ENCODE data around the gene PLSCR5. TPM values are rescaled to one million over a fixed set of nuclear protein-coding genes. Genes with fewer than 3 reads are reported as not detected.

Gene PLSCR5
- total RNA-seq, 1 experiment from 2014 or later = not detected

GRCh38 chr3:146625186-146625775, 20.1 kb upstream of the PLSCR5 start:
- in situ Hi-C loops (cut with HindIII; ENCODE audit: low pct_unique_long_range_greater_than_20kb, low sequenced_read_pairs) = no loop called here
- peak overlapping the region; percentile 14; the same call in 1 of the 2 replicates for H3K27ac ChIP-seq (ENCODE audit: low read length)

GRCh38 chr3:146621723-146622122, 16.6 kb upstream of the PLSCR5 start:
- DNase-seq (ENCODE audit: low read depth, low spot score) = no peak
- TF ChIP-seq CTCF (IDR thresholded peaks at IDR 0.05) (no peak), TCF7L2 (IDR thresholded peaks at IDR 0.05; ENCODE audit: low read depth, low read length) (no peak), POLR2AphosphoS5 (IDR thresholded peaks at IDR 0.05; ENCODE audit: low read depth, low read length) (no peak), REST (IDR thresholded peaks at IDR 0.05; ENCODE audit: insufficient read depth in 1 of 2, low read depth in 2 of 2, low read length in 1 of 2) (no peak), SIN3A (IDR thresholded peaks at IDR 0.05; ENCODE audit: borderline replicate concordance, insufficient read depth, low read depth, low read length) (no peak)
- in situ Hi-C loops (cut with HindIII; ENCODE audit: low pct_unique_long_range_greater_than_20kb, low sequenced_read_pairs) = no loop called here

More at GRCh38 chr3:146625186-146625775, 20.1 kb upstream of the PLSCR5 start:
- ATAC-seq = no peak
- CTCF ChIA-PET = no interaction called here
- intact Hi-C loops (cut with micrococcal nuclease; ENCODE audit: unreplicated experiment) = no loop called here
- POLR2A ChIA-PET = no interaction called here
- no peaks in the 10 kb centered on the region for H3K27me3 ChIP-seq (ENCODE audit: control insufficient read depth, insufficient read depth, low read length)
- BruUV-seq (replicated peaks) = no TSS peak
- no peak for DNase-seq (ENCODE audit: low read depth, low spot score)
- TF ChIP-seq REST (IDR thresholded peaks at IDR 0.05; ENCODE audit: insufficient read depth in 1 of 2, low read depth in 2 of 2, low read length in 1 of 2) (no peak), POLR2AphosphoS5 (IDR thresholded peaks at IDR 0.05; ENCODE audit: low read depth, low read length) (no peak), SIN3A (IDR thresholded peaks at IDR 0.05; ENCODE audit: borderline replicate concordance, insufficient read depth, low read depth, low read length) (no peak), CTCF (IDR thresholded peaks at IDR 0.05) (no peak), TCF7L2 (IDR thresholded peaks at IDR 0.05; ENCODE audit: low read depth, low read length) (no peak)
- peak overlapping the region in 1 of 2 experiments; percentile 5; a peak in 2 of 4 replicates for H3K4me3 ChIP-seq (ENCODE audit: low read depth in 2 of 2, low read length in 2 of 2)
- no peaks in the 10 kb centered on the region for H3K9me3 ChIP-seq (ENCODE audit: control insufficient read depth, insufficient read depth, low read depth, low read length)
- no peaks in the 10 kb centered on the region for H3K4me1 ChIP-seq (ENCODE audit: control insufficient read depth, insufficient read depth, low read length)
- no peaks in the 10 kb centered on the region for H3K36me3 ChIP-seq (ENCODE audit: control insufficient read depth, insufficient read depth, low read length)

More at GRCh38 chr3:146621723-146622122, 16.6 kb upstream of the PLSCR5 start:
- no peak for ATAC-seq
- H3K9me3 ChIP-seq (ENCODE audit: control insufficient read depth, insufficient read depth, low read depth, low read length) = no peaks in the 10 kb centered on the region
- no peaks in the 10 kb centered on the region for H3K4me1 ChIP-seq (ENCODE audit: control insufficient read depth, insufficient read depth, low read length)
- H3K36me3 ChIP-seq (ENCODE audit: control insufficient read depth, insufficient read depth, low read length) = no peaks in the 10 kb centered on the region
- no peaks in the 10 kb centered on the region for H3K27me3 ChIP-seq (ENCODE audit: control insufficient read depth, insufficient read depth, low read length)
- no peak overlapping the region for H3K27ac ChIP-seq (ENCODE audit: low read length)
- ChIA-PET POLR2A (no interaction called here), CTCF (no interaction called here)
- no peak overlapping the region for H3K4me3 ChIP-seq (ENCODE audit: low read depth in 2 of 2, low read length in 2 of 2)
- no TSS peak for BruUV-seq (replicated peaks)
- intact Hi-C loops (cut with micrococcal nuclease; ENCODE audit: unreplicated experiment) = no loop called here

Data from Panc1 (cell line).